Measurements from ENCODE around the gene EN1. TPM values are rescaled to one million over a fixed set of nuclear protein-coding genes. Genes with fewer than 3 reads are reported as not detected.

The EN1 gene
- total and polyA plus RNA-seq, 2 experiments from 2014 or later: 0.21 to 0.24 TPM

GRCh38 chr2:118864207-118864606 is 16.8 kb upstream of the EN1 start (continued):
- no peak for TF ChIP-seq REST (IDR thresholded peaks at IDR 0.05; ENCODE audit: unreplicated experiment)
- TF ChIP-seq CTCF (conservative IDR thresholded peaks at IDR 0.05; ENCODE audit: low read depth in 2 of 2): no peak

GRCh38 chr2:118861731-118862130 is 14.3 kb upstream of the EN1 start:
- Histone ChIP-seq H4K20me1 (replicated peaks; ENCODE audit: insufficient read depth) (no peaks in the 10 kb centered on the region), H3K4me3 (no peak overlapping the region), H3K9me2 (ENCODE audit: insufficient read depth) (no peaks in the 10 kb centered on the region), H3K79me2 (replicated peaks; ENCODE audit: insufficient read depth) (no peaks in the 10 kb centered on the region), H2AFZ (no peak overlapping the region), H3K4me1 (ENCODE audit: insufficient read depth) (peaks cover 42% of the 10 kb centered on the region), H3K4me2 (no peak overlapping the region), H3K27me3 (ENCODE audit: insufficient read depth) (peaks cover 64% of the 10 kb centered on the region), H3K36me3 (ENCODE audit: insufficient read depth) (no peaks in the 10 kb centered on the region), H3F3A (replicated peaks; ENCODE audit: low read depth) (0 out of 2 replicates have a peak, but pooled peaks cover 2% of the 10 kb centered on the region), H3K27ac (ENCODE audit: low read depth) (no peak overlapping the region)
- Mint-ChIP-seq H3K27me3 (ENCODE audit: insufficient read depth, low read depth, poor library complexity) (peaks cover 62% of the 10 kb centered on the region), H3K9me3 (no peaks in the 10 kb centered on the region; the same call in 2 of the 3 replicates), H3K36me3 (ENCODE audit: low read depth) (no peaks in the 10 kb centered on the region; the same call in 2 of the 3 replicates), H3K27ac (no peak overlapping the region), H3K4me1 (peaks cover 28% of the 10 kb centered on the region), H3K4me3 (no peak overlapping the region)
- DNase-seq (ENCODE audit: low spot score): no peak
- ATAC-seq: no peak
- no peak for TF ChIP-seq ZNF114 (CRISPR knock-in tag; IDR thresholded peaks at IDR 0.05)
- no peak for TF ChIP-seq REST (IDR thresholded peaks at IDR 0.05; ENCODE audit: unreplicated experiment)
- no peak for TF ChIP-seq STAT1 (IDR thresholded peaks at IDR 0.05; ENCODE audit: unreplicated experiment)
- TF ChIP-seq CTCF (conservative IDR thresholded peaks at IDR 0.05; ENCODE audit: low read depth in 2 of 2): no peak
- TF ChIP-seq POLR2AphosphoS5 (IDR thresholded peaks at IDR 0.05; ENCODE audit: low read depth): no peak
- TF ChIP-seq NANOG (IDR thresholded peaks at IDR 0.05; ENCODE audit: borderline replicate concordance): no peak

Measured in GM23338 (cell line).